ENCODE results near the gene DSC2. TPM values are rescaled to one million over a fixed set of nuclear protein-coding genes. Genes with fewer than 3 reads are reported as not detected.

Gene DSC2
- total and polyA plus RNA-seq, 5 experiments from 2014 or later: not detected

- Mint-ChIP-seq H3K27me3 (peaks cover 4 to 18% (median 7%) of the 10 kb centered on the region in 5 donors), H3K9me3 (peaks cover 2 to 43% (median 7%) of the 10 kb centered on the region in 9 donors), H3K27ac (no peak overlapping the region), H3K4me1 (no peaks in the 10 kb centered on the region), H3K36me3 (peaks cover 0 to 4% (median 0%) of the 10 kb centered on the region in 3 donors), H3K4me3 (no peak overlapping the region)
- ATAC-seq: no peak
- no peak for DNase-seq
- POLR2A ChIA-PET: no interaction called here
These were observed 51.6 kb downstream of the DSC2 start for GRCh38 chr18:31050635-31051034.

- Mint-ChIP-seq H3K9me3 (peaks cover 0 to 42% (median 7%) of the 10 kb centered on the region in 9 donors), H3K36me3 (peaks cover 0 to 4% (median 0%) of the 10 kb centered on the region in 3 donors), H3K27me3 (peaks cover 4 to 21% (median 13%) of the 10 kb centered on the region in 5 donors)
These were observed 53.0 kb downstream of the DSC2 start for GRCh38 chr18:31049189-31049588.

GRCh38 chr18:31048216-31048615 is 54.0 kb downstream of the DSC2 start:
- no peak for ATAC-seq
- POLR2A ChIA-PET: no interaction called here
- H3K27me3 Mint-ChIP-seq: peaks cover 14 to 31% (median 23%) of the 10 kb centered on the region in 5 donors

More at GRCh38 chr18:31049189-31049588, 53.0 kb downstream of the DSC2 start:
- no peak for DNase-seq
- no peak for ATAC-seq
- H3K4me3 Mint-ChIP-seq: no peak overlapping the region
- no peaks in the 10 kb centered on the region for H3K4me1 Mint-ChIP-seq
- H3K27ac Mint-ChIP-seq: no peak overlapping the region
- POLR2A ChIA-PET: no interaction called here

GRCh38 chr18:31046916-31047315 is 55.3 kb downstream of the DSC2 start:
- Mint-ChIP-seq H3K4me1 (peaks cover 0 to 2% (median 0%) of the 10 kb centered on the region in 4 donors), H3K27me3 (peaks cover 22 to 40% (median 29%) of the 10 kb centered on the region in 5 donors), H3K36me3 (peaks cover 0 to 5% (median 0%) of the 10 kb centered on the region in 3 donors), H3K9me3 (peaks cover 4 to 27% (median 8%) of the 10 kb centered on the region in 9 donors), H3K4me3 (no peak overlapping the region), H3K27ac (no peak overlapping the region)
- DNase-seq (no peak), ATAC-seq (no peak)
- POLR2A ChIA-PET: no interaction called here

More at GRCh38 chr18:31048216-31048615, 54.0 kb downstream of the DSC2 start:
- Mint-ChIP-seq H3K9me3 (peaks cover 6 to 40% (median 10%) of the 10 kb centered on the region in 9 donors), H3K4me1 (no peaks in the 10 kb centered on the region), H3K4me3 (no peak overlapping the region), H3K27ac (no peak overlapping the region), H3K36me3 (peaks cover 0 to 7% (median 0%) of the 10 kb centered on the region in 3 donors)
- DNase-seq: no peak

- Mint-ChIP-seq H3K27me3 (peaks cover 28 to 53% (median 40%) of the 10 kb centered on the region in 5 donors), H3K9me3 (peaks cover 6 to 22% (median 11%) of the 10 kb centered on the region in 9 donors), H3K4me3 (no peak overlapping the region), H3K36me3 (peaks cover 0 to 5% (median 0%) of the 10 kb centered on the region in 3 donors), H3K4me1 (peaks cover 4 to 12% (median 5%) of the 10 kb centered on the region in 4 donors), H3K27ac (no peak overlapping the region)
- ATAC-seq (no peak), DNase-seq (no peak)
- POLR2A ChIA-PET: no interaction called here
These were observed 56.6 kb downstream of the DSC2 start for GRCh38 chr18:31045599-31045998.

- Mint-ChIP-seq H3K27ac (no peak overlapping the region), H3K27me3 (peaks cover 29 to 59% (median 40%) of the 10 kb centered on the region in 5 donors), H3K9me3 (peaks cover 6 to 22% (median 11%) of the 10 kb centered on the region in 9 donors), H3K4me1 (peaks cover 4 to 12% (median 5%) of the 10 kb centered on the region in 4 donors), H3K4me3 (no peak overlapping the region), H3K36me3 (peaks cover 0 to 5% (median 0%) of the 10 kb centered on the region in 3 donors)
- POLR2A ChIA-PET: no interaction called here
- no peak for DNase-seq
- ATAC-seq: no peak
These were observed 57.3 kb downstream of the DSC2 start for GRCh38 chr18:31044926-31045325.

GRCh38 chr18:31043709-31044108 is 58.5 kb downstream of the DSC2 start:
- Mint-ChIP-seq H3K27me3 (peaks cover 35 to 68% (median 41%) of the 10 kb centered on the region in 5 donors), H3K4me1 (peaks cover 4 to 12% (median 5%) of the 10 kb centered on the region in 4 donors), H3K4me3 (peak overlapping the region in 1 of 10 donors; percentile 64), H3K9me3 (peaks cover 3 to 22% (median 13%) of the 10 kb centered on the region in 9 donors), H3K36me3 (peaks cover 0 to 5% (median 0%) of the 10 kb centered on the region in 3 donors), H3K27ac (no peak overlapping the region)
- ATAC-seq (no peak), DNase-seq (no peak)
- POLR2A ChIA-PET: no interaction called here

GRCh38 chr18:31042406-31043181 is 59.6 kb downstream of the DSC2 start, which contains the start of gene DSC3:
Gene DSC3 (minus strand): TSS chr18:31042742. CDS start chr18:31042660, 82 bp downstream.
- Mint-ChIP-seq H3K27me3 (peaks cover 35 to 68% (median 41%) of the 10 kb centered on the region in 5 donors), H3K27ac (no peak within 1 kb of the TSS), H3K4me3 (peak within 1 kb of the TSS; percentile 38 to 79 (median 54)), H3K36me3 (peaks cover 0 to 5% (median 0%) of the 10 kb centered on the region in 3 donors), H3K4me1 (peaks cover 4 to 12% (median 5%) of the 10 kb centered on the region in 4 donors), H3K9me3 (peaks cover 3 to 22% (median 13%) of the 10 kb centered on the region in 9 donors)
- POLR2A ChIA-PET: no interaction called here
- peak in 1 of 2 donors; percentile 16 for ATAC-seq
- DNase-seq: no peak

GRCh38 chr18:31042084-31042405 is 60.2 kb downstream of the DSC2 start:
- Mint-ChIP-seq H3K4me3 (peak overlapping the region in 7 of 10 donors; percentile 3 to 78 (median 48)), H3K9me3 (peaks cover 3 to 22% (median 13%) of the 10 kb centered on the region in 9 donors), H3K36me3 (peaks cover 0 to 5% (median 0%) of the 10 kb centered on the region in 3 donors), H3K27ac (no peak overlapping the region), H3K27me3 (peaks cover 35 to 68% (median 41%) of the 10 kb centered on the region in 5 donors), H3K4me1 (peaks cover 4 to 12% (median 5%) of the 10 kb centered on the region in 4 donors)
- POLR2A ChIA-PET: no interaction called here
- no peak for DNase-seq
- no peak for ATAC-seq

- Mint-ChIP-seq H3K36me3 (peaks cover 0 to 5% (median 0%) of the 10 kb centered on the region in 3 donors), H3K4me3 (peak overlapping the region; percentile 22 to 79 (median 53)), H3K4me1 (peaks cover 4 to 12% (median 5%) of the 10 kb centered on the region in 4 donors), H3K27me3 (peaks cover 33 to 65% (median 41%) of the 10 kb centered on the region in 5 donors), H3K27ac (no peak overlapping the region), H3K9me3 (peaks cover 3 to 19% (median 13%) of the 10 kb centered on the region in 9 donors)
- no peak for ATAC-seq
- no peak for DNase-seq
- POLR2A ChIA-PET: no interaction called here
These were observed 60.7 kb downstream of the DSC2 start for GRCh38 chr18:31041271-31042083.

GRCh38 chr18:31040686-31041270 is 61.4 kb downstream of the DSC2 start:
- H3K9me3 Mint-ChIP-seq: peaks cover 3 to 19% (median 8%) of the 10 kb centered on the region in 9 donors

GRCh38 chr18:31039426-31039825 is 62.8 kb downstream of the DSC2 start:
- DNase-seq (no peak), ATAC-seq (no peak)
- Mint-ChIP-seq H3K9me3 (peaks cover 0 to 19% (median 8%) of the 10 kb centered on the region in 9 donors), H3K27ac (no peak overlapping the region), H3K36me3 (peaks cover 0 to 5% (median 0%) of the 10 kb centered on the region in 3 donors), H3K4me1 (peaks cover 4 to 12% (median 5%) of the 10 kb centered on the region in 4 donors), H3K27me3 (peaks cover 26 to 50% (median 39%) of the 10 kb centered on the region in 5 donors), H3K4me3 (no peak overlapping the region)
- POLR2A ChIA-PET: no interaction called here

More at GRCh38 chr18:31040686-31041270, 61.4 kb downstream of the DSC2 start:
- Mint-ChIP-seq H3K27me3 (peaks cover 30 to 59% (median 39%) of the 10 kb centered on the region in 5 donors), H3K36me3 (peaks cover 0 to 5% (median 0%) of the 10 kb centered on the region in 3 donors), H3K4me3 (peak overlapping the region in 3 of 10 donors; percentile 8 to 78 (median 64)), H3K27ac (no peak overlapping the region), H3K4me1 (peaks cover 4 to 12% (median 5%) of the 10 kb centered on the region in 4 donors)
- DNase-seq (no peak), ATAC-seq (no peak)
- POLR2A ChIA-PET: no interaction called here
